Thoracic aorta endothelial cell (primary cell): Measurements from ENCODE around the gene ARID1B. TPM values are rescaled to one million over a fixed set of nuclear protein-coding genes. Genes with fewer than 3 reads are reported as not detected.

Source experiments
- small RNA-seq: library from RNA; depleted of rRNA; stranded (forward); fragments of <200 nt; gene quantifications from one replicate; pipeline ENCODE3, GENCODE V24; 2012
- total RNA-seq: library from RNA; depleted of rRNA; stranded (reverse); fragments of >200 nt; gene quantifications from 2 replicates; pipeline ENCODE4 v1.2.3, GENCODE V29; 2012

Gene ARID1B
- total RNA-seq, result 73.1 and 86.7 TPM in 2 replicates

DNA sequence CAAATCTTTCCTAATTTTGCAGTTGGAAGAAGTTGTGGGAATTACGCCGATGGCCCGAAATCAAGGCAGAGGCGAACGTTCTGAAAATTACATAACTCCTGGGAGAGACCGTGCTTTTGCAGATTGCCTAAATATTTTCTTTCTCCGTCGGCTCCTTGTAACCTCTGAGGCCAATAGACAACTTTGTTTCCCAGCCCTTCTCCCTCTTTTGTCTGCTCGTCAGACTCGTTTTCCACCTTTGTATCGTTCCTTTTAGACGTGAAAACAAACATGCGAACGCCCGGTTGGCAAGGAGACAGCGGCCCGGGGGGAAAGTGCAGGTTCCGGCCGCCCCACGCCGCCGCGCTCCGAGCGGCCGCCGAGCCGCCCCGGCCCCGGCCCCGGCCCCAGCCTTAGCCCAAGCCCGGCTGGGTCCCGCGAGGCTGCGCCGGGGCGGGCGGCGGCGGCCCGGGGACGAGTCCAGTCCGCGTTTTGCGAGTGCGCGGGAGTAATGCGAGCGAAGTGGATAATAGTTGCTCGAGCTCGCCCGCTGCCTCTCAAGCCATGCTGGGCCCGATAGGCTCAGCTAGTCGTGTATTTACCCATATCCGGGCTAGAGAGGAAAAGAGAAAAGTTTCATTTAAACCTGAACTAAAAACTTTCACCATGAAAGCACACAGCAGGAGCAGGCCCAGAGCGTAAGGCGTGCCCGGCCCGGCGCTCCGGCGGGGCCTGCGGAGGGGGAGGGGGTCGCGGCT is at the start of gene ARID1B:
Gene ARID1B (plus strand): TSS at position 539 of the 737 bp plus-strand sequence. CDS start 303 bp downstream, outside the sequence.

Small RNAs within 50 kb of the gene (small RNA-seq; reads per million reads assigned to genes)
- not detected for gene AL355297.2
- not detected for gene MIR4466
